Effector memory CD4-positive, alpha-beta T cell (primary cell): Measurements from ENCODE around the gene HHIPL1.

Experiments used
- DNase-seq, 3 donors: peaks; one replicate each; pipeline ENCODE4 v3.0.0-alpha.2; 2020
- H3K27ac ChIP-seq: 2 replicates; pipeline ENCODE4 v1.7.0; 2013; ENCODE audit warnings: mild to moderate bottlenecking, low read length, moderate library complexity; ENCODE audit not compliant: insufficient read depth, poor library complexity, severe bottlenecking
- H3K27me3 ChIP-seq: replicated peaks from 2 replicates; pipeline ENCODE4 v1.7.0; 2013; ENCODE audit warnings: mild to moderate bottlenecking, low read length; ENCODE audit not compliant: insufficient read depth, control insufficient read depth, poor library complexity, severe bottlenecking
- H3K36me3 ChIP-seq: 2 replicates; pipeline ENCODE4 v1.7.0; 2013; ENCODE audit warnings: mild to moderate bottlenecking, low read length, moderate library complexity; ENCODE audit not compliant: control insufficient read depth, insufficient read depth
- H3K4me1 ChIP-seq: 2 replicates; pipeline ENCODE4 v1.7.0; 2013; ENCODE audit warnings: low read length, mild to moderate bottlenecking; ENCODE audit not compliant: control insufficient read depth, insufficient read depth, poor library complexity, severe bottlenecking
- H3K4me3 ChIP-seq: 2 replicates; pipeline ENCODE4 v1.7.0; 2013; ENCODE audit warnings: low read length, low read depth, mild to moderate bottlenecking; ENCODE audit not compliant: insufficient read depth, poor library complexity, severe bottlenecking
- H3K9me3 ChIP-seq: 2 replicates; pipeline ENCODE4 v1.7.0; 2013; ENCODE audit warnings: mild to moderate bottlenecking, low read length, moderate library complexity; ENCODE audit not compliant: control insufficient read depth

HHIPL1 gene

GRCh38 chr14:99624024-99624423, 20.9 kb upstream of the HHIPL1 start:
- H3K4me3 ChIP-seq = no peak overlapping the region
- no peak overlapping the region for H3K27ac ChIP-seq
- peaks cover 8% of the 10 kb centered on the region for H3K4me1 ChIP-seq
- H3K9me3 ChIP-seq = no peaks in the 10 kb centered on the region
- no peaks in the 10 kb centered on the region for H3K27me3 ChIP-seq
- no peak for DNase-seq
- H3K36me3 ChIP-seq = no peaks in the 10 kb centered on the region

GRCh38 chr14:99624971-99625370, 20.0 kb upstream of the HHIPL1 start:
- no peak overlapping the region for H3K4me3 ChIP-seq
- no peak overlapping the region for H3K27ac ChIP-seq
- no peak for DNase-seq
- H3K9me3 ChIP-seq = no peaks in the 10 kb centered on the region
- no peaks in the 10 kb centered on the region for H3K27me3 ChIP-seq
- H3K4me1 ChIP-seq = peaks cover 8% of the 10 kb centered on the region
- H3K36me3 ChIP-seq = no peaks in the 10 kb centered on the region

GRCh38 chr14:99625476-99625875, 19.5 kb upstream of the HHIPL1 start:
- Histone ChIP-seq H3K36me3 (no peaks in the 10 kb centered on the region), H3K4me3 (no peak overlapping the region), H3K9me3 (no peaks in the 10 kb centered on the region), H3K27ac (no peak overlapping the region), H3K27me3 (no peaks in the 10 kb centered on the region), H3K4me1 (peaks cover 5% of the 10 kb centered on the region)
- no peak for DNase-seq

- Histone ChIP-seq H3K27me3 (no peaks in the 10 kb centered on the region), H3K4me1 (peaks cover 5% of the 10 kb centered on the region)
- no peak for DNase-seq
These were observed 18.8 kb upstream of the HHIPL1 start for GRCh38 chr14:99626041-99626648.

GRCh38 chr14:99627100-99627499, 17.8 kb upstream of the HHIPL1 start:
- H3K27me3 ChIP-seq = no peaks in the 10 kb centered on the region
- peaks cover 5% of the 10 kb centered on the region for H3K4me1 ChIP-seq
- no peaks in the 10 kb centered on the region for H3K36me3 ChIP-seq
- H3K9me3 ChIP-seq = no peaks in the 10 kb centered on the region
- H3K4me3 ChIP-seq = no peak overlapping the region
- no peak for DNase-seq
- H3K27ac ChIP-seq = no peak overlapping the region

More at GRCh38 chr14:99626041-99626648, 18.8 kb upstream of the HHIPL1 start:
- Histone ChIP-seq H3K36me3 (no peaks in the 10 kb centered on the region), H3K4me3 (no peak overlapping the region), H3K9me3 (no peaks in the 10 kb centered on the region), H3K27ac (no peak overlapping the region)

GRCh38 chr14:99627510-99628381, 17.2 kb upstream of the HHIPL1 start:
- Histone ChIP-seq H3K36me3 (no peaks in the 10 kb centered on the region), H3K9me3 (no peaks in the 10 kb centered on the region), H3K27ac (no peak overlapping the region), H3K4me1 (peaks cover 5% of the 10 kb centered on the region), H3K27me3 (no peaks in the 10 kb centered on the region), H3K4me3 (no peak overlapping the region)
- DNase-seq = no peak

GRCh38 chr14:99628887-99629618, 15.9 kb upstream of the HHIPL1 start:
- no peaks in the 10 kb centered on the region for H3K9me3 ChIP-seq
- no peak overlapping the region for H3K27ac ChIP-seq
- peaks cover 5% of the 10 kb centered on the region for H3K4me1 ChIP-seq
- H3K4me3 ChIP-seq = no peak overlapping the region
- no peaks in the 10 kb centered on the region for H3K36me3 ChIP-seq
- H3K27me3 ChIP-seq = no peaks in the 10 kb centered on the region
- peak; percentile 31 to 43 (median 41) for DNase-seq

- no peak overlapping the region for H3K27ac ChIP-seq
- H3K27me3 ChIP-seq = no peaks in the 10 kb centered on the region
- no peak overlapping the region for H3K4me3 ChIP-seq
- no peaks in the 10 kb centered on the region for H3K36me3 ChIP-seq
- peaks cover 5% of the 10 kb centered on the region for H3K4me1 ChIP-seq
- DNase-seq = no peak
- no peaks in the 10 kb centered on the region for H3K9me3 ChIP-seq
These were observed 14.7 kb upstream of the HHIPL1 start for GRCh38 chr14:99630202-99630601.

- Histone ChIP-seq H3K4me1 (peaks cover 5% of the 10 kb centered on the region), H3K27me3 (no peaks in the 10 kb centered on the region), H3K4me3 (no peak overlapping the region), H3K9me3 (no peaks in the 10 kb centered on the region), H3K27ac (no peak overlapping the region), H3K36me3 (no peaks in the 10 kb centered on the region)
- no peak for DNase-seq
These were observed 12.4 kb upstream of the HHIPL1 start for GRCh38 chr14:99632410-99633035.
